PC-3 (cell line): Measurements from ENCODE around the gene CRELD2. TPM values are rescaled to one million over a fixed set of nuclear protein-coding genes. Genes with fewer than 3 reads are reported as not detected.
A peak's percentile ranks its signal among the peaks of the same experiment; 100 is the strongest.

Source experiments
- ATAC-seq: fragments of 200-7000 bp; cut with Tn5 transposase; 2 replicates; pipeline ENCODE4 v1.9.1; 2020; ENCODE audit warnings: mild to moderate bottlenecking, moderate library complexity
- BruUV-seq: library from RNA; stranded (reverse); fragments of 400-500 nt; replicated peaks from 2 replicates; lab custom pipeline; 2021; lab: Mats Ljungman, UMichigan
- CTCF ChIA-PET: fragments of 300-600 bp; sonication (Branson Sonifier 250); formaldehyde crosslinking; loops from one replicate; lab custom pipeline; 2022; ENCODE audit warnings: antibody characterized with exemption; lab: Charles Lee
- POLR2A ChIA-PET: fragments of 300-600 bp; sonication (Branson Sonifier 250); formaldehyde crosslinking; loops from one replicate; lab custom pipeline; 2022; ENCODE audit warnings: antibody characterized with exemption; ENCODE audit not compliant: unreplicated experiment; lab: Charles Lee
- DNase-seq: peaks from one replicate; pipeline ENCODE4 v3.0.0-alpha.2; 2015
- H2AFZ ChIP-seq: fragments of 300-600 bp; sonication (generic); 2 replicates; pipeline ENCODE4 v1.6.0; 2016; ENCODE audit warnings: antibody characterized with exemption, low read length
- H3F3A ChIP-seq: fragments of 300-600 bp; sonication (generic); one replicate; pipeline ENCODE4 v1.6.0; 2017; ENCODE audit warnings: antibody characterized with exemption, low read length, control low read depth, mild to moderate bottlenecking; ENCODE audit not compliant: unreplicated experiment
- H3K27ac ChIP-seq: fragments of 300-600 bp; sonication (generic); 2 replicates; pipeline ENCODE4 v1.5.1; 2016; ENCODE audit warnings: mild to moderate bottlenecking, low read length
- H3K27me3 ChIP-seq: fragments of 300-600 bp; sonication (generic); 2 replicates; pipeline ENCODE4 v1.6.1; 2016; ENCODE audit warnings: low read length, mixed read lengths
- H3K36me3 ChIP-seq: fragments of 300-600 bp; sonication (generic); 2 replicates; pipeline ENCODE4 v1.6.1; 2016; ENCODE audit warnings: low read depth, mixed run types, low read length, mixed read lengths
- H3K4me1 ChIP-seq: fragments of 300-600 bp; sonication (generic); 2 replicates; pipeline ENCODE4 v1.5.1; 2016; ENCODE audit warnings: low read length; ENCODE audit not compliant: insufficient read depth
- H3K4me2 ChIP-seq: fragments of 300-600 bp; sonication (generic); 2 replicates; pipeline ENCODE4 v1.6.0; 2016; ENCODE audit warnings: low read length
- H3K4me3 ChIP-seq: fragments of 300-600 bp; sonication (generic); 2 replicates; pipeline ENCODE4 v1.5.1; 2016; ENCODE audit warnings: mild to moderate bottlenecking, low read length, mixed read lengths
- H3K79me2 ChIP-seq: fragments of 300-600 bp; sonication (generic); 2 replicates; pipeline ENCODE4 v1.6.1; 2017; ENCODE audit warnings: low read length, mixed read lengths
- H3K9ac ChIP-seq: fragments of 300-600 bp; sonication (generic); 2 replicates; pipeline ENCODE4 v1.6.0; 2016; ENCODE audit warnings: mild to moderate bottlenecking, low read length
- H3K9me2 ChIP-seq: fragments of 300-600 bp; sonication (generic); replicated peaks from 2 replicates; pipeline ENCODE4 v1.6.1; 2016; ENCODE audit warnings: mixed run types, low read length, mixed read lengths
- H3K9me3 ChIP-seq: fragments of 300-600 bp; sonication (generic); 2 replicates; pipeline ENCODE4 v1.6.1; 2016; ENCODE audit warnings: low read length, mixed read lengths
- H4K20me1 ChIP-seq: fragments of 300-600 bp; sonication (generic); 2 replicates; pipeline ENCODE4 v1.6.1; 2016; ENCODE audit warnings: low read length, mixed read lengths
- EZH2 ChIP-seq: fragments of 300-600 bp; sonication (generic); IDR thresholded peaks from one replicate; pipeline ENCODE4 v1.6.1; 2017; ENCODE audit warnings: antibody characterized with exemption, mild to moderate bottlenecking, low read length; ENCODE audit not compliant: unreplicated experiment
- EZH2phosphoT487 ChIP-seq: fragments of 300-600 bp; sonication (generic); IDR thresholded peaks from 2 replicates; pipeline ENCODE4 v1.6.1; 2018; ENCODE audit warnings: mild to moderate bottlenecking, antibody characterized with exemption, low read length, borderline replicate concordance
- intact Hi-C: fragments of 100-400 bp; cut with micrococcal nuclease; formaldehyde crosslinking; loops from 2 replicates; pipeline ENCODE4 v1.9.0; 2023
- total RNA-seq: library from RNA; depleted of rRNA; stranded (reverse); fragments of >200 nt; gene quantifications from 2 replicates; pipeline ENCODE4 v1.2.3, GENCODE V29; 2014
- TF ChIP-seq, protein P1 (sequence below): fragments of 300-600 bp; sonication (generic); conservative IDR thresholded peaks from 2 replicates; pipeline ENCODE4 v1.5.1; 2017; ENCODE audit warnings: antibody characterized with exemption, low read depth, mild to moderate bottlenecking, low read length

CRELD2 gene
- total RNA-seq, 1 experiment from 2014 or later = 71.3 TPM

DNA sequence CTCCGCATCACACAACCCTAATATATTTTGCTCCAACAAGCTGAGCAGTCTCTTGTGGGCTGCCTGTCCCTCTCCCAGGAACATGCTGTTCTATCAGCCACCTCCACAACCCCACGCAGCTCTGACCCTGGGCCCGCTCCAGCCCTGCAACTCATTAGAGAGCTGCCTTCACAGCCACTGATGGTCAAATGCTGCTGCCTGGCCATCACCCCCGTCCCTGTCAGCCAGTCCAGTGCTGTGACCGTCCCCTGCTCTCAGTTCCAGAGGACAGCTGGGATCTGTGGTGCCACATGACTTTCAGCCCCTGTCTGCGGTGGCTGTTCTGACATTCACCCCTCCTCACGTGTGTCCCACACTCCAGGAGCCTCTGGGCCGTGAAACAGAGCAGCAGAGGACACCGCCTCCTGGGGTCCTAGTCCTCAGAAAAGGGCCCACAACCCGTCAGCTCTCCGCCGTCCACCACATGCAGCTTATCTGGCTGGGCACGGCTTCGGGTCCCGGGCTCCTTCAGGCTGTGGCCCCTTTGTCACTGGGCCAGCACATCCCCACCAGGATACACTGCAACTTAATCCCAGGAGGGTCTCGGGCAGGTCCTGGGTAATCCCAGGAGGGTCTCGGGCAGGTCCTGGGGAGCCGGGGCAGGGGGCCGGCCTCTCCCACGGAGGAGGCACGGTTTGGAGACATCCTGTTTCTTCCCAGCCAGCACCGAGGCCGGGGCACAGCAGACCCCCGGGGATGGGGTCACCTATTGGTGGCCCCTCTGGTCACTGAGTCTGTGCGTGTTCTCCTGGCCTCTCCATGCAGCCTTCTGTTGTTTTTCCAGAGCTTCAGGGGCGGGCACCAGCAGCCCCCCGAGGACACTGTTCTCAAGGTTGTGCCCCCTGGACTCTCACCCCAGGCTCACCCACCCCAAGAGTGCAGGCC, 15.1 kb downstream of the CRELD2 start:
- DNase-seq = no peak
- TF ChIP-seq EZH2 = no peak
- intact Hi-C loops = loop anchor here (5.0 kb wide), 2 partner anchors 59 to 209 kb away; no protein-coding TSS in a partner anchor
- H3K9ac ChIP-seq = no peak overlapping the region
- H3F3A ChIP-seq = no peaks in the 10 kb centered on the region
- H3K79me2 ChIP-seq = no peaks in the 10 kb centered on the region
- ChIA-PET POLR2A (no interaction called here), CTCF (interaction anchor here (0.6 kb wide), 1 partner anchor 19 kb away, joined by 14 read pairs; no protein-coding TSS in a partner anchor)
- BruUV-seq = no TSS peak
- no peak overlapping the region for H3K4me3 ChIP-seq
- H2AFZ ChIP-seq = no peak overlapping the region
- no peaks in the 10 kb centered on the region for H3K9me2 ChIP-seq
- no peaks in the 10 kb centered on the region for H4K20me1 ChIP-seq
- no peaks in the 10 kb centered on the region for H3K9me3 ChIP-seq
- H3K36me3 ChIP-seq = no peaks in the 10 kb centered on the region
- ATAC-seq = no peak
- peaks cover 22% of the 10 kb centered on the region for H3K4me1 ChIP-seq
- H3K27me3 ChIP-seq = no peaks in the 10 kb centered on the region
- no peak overlapping the region for H3K27ac ChIP-seq
- H3K4me2 ChIP-seq = no peak overlapping the region

DNA sequence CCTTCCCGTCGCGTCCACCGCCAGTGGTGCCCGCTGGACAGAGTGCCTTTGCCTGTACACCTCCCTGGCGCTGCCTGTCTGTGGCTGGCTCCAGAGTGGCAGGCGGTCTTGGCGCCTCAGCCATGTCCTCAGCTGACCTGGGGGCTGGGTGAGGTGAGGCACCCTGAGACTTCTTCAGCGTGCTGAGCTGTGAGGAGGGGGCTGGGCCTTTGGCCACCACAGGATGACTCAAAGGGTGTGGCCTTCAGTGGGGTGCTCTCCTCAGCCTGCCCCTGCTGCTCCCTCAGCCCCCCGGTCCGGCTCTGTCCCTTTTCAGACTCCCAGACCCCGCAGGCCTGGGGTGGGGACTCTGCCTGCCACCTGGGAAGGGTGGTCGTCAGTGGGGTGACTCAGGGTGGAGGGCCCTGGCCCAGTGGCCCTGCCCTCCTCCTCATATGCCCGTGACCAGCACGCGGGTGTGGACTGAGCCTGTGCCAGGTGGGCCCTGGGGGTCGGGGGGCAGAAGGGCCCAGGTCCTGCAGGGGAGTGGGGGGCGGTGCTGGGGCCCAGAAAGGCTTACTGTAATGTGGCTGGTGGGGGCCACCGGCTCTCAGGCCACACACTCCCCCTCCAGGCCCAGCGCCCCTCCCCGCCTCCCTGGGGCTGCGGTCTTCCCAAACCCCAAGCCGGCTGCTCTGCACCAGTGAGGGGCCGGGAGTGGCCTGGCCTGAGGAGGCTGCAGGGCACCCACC, 15.9 kb downstream of the CRELD2 start:
- Histone ChIP-seq H3K79me2 (no peaks in the 10 kb centered on the region), H3K4me2 (0 out of 2 replicates have a peak overlapping the region, but pooled peaks have one; percentile 41), H3K36me3 (no peaks in the 10 kb centered on the region), H3K4me3 (no peak overlapping the region), H2AFZ (no peak overlapping the region), H3K27me3 (no peaks in the 10 kb centered on the region), H3K27ac (no peak overlapping the region), H4K20me1 (no peaks in the 10 kb centered on the region), H3K4me1 (peaks cover 22% of the 10 kb centered on the region), H3K9me3 (no peaks in the 10 kb centered on the region), H3K9ac (no peak overlapping the region), H3F3A (no peaks in the 10 kb centered on the region), H3K9me2 (no peaks in the 10 kb centered on the region)
- intact Hi-C loops = loop anchor here (5.0 kb wide), 2 partner anchors 58 to 208 kb away; no protein-coding TSS in a partner anchor
- TF ChIP-seq EZH2 (no peak), EZH2phosphoT487 (no peak)
- TF ChIP-seq, protein P1, sequence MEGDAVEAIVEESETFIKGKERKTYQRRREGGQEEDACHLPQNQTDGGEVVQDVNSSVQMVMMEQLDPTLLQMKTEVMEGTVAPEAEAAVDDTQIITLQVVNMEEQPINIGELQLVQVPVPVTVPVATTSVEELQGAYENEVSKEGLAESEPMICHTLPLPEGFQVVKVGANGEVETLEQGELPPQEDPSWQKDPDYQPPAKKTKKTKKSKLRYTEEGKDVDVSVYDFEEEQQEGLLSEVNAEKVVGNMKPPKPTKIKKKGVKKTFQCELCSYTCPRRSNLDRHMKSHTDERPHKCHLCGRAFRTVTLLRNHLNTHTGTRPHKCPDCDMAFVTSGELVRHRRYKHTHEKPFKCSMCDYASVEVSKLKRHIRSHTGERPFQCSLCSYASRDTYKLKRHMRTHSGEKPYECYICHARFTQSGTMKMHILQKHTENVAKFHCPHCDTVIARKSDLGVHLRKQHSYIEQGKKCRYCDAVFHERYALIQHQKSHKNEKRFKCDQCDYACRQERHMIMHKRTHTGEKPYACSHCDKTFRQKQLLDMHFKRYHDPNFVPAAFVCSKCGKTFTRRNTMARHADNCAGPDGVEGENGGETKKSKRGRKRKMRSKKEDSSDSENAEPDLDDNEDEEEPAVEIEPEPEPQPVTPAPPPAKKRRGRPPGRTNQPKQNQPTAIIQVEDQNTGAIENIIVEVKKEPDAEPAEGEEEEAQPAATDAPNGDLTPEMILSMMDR = no peak
- POLR2A ChIA-PET = no interaction called here
- peak; percentile 18 for DNase-seq
- no peak for ATAC-seq
- BruUV-seq = no TSS peak
- CTCF ChIA-PET = no interaction called here

DNA sequence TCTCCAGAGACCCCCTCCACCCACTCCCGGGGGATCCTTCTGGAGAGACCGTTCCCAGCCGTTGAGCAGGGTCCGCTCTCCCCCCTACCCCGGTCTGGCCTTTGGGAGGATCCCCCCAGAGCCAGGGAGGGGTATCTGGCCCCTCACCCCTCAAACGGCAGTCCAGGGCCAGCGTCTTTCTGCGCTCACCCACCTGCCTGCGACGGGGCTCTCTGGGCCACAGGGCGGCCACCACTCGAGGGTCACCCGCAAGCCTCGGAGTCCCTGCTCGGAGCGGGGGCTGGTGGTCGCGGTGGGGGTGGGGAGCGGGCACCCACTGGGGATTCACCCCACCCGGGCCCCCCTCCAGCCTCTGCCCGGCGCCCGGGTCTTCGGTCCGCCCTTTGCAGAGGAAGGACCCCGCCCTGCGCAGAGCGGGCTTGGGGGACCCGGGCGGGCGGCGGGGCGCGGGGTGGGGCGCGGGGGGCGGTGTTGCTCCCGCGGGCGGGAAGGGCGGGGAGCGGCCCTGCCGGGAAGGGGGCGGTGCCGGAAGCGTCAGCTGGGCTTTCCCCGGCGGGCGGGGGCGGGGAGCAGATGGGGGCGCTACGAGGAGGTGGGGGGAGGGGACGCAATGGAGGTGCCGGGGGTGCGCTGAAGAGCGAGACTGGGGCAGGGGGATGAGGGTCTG, 16.6 kb downstream of the CRELD2 start:
- BruUV-seq = no TSS peak
- Histone ChIP-seq H3K79me2 (no peaks in the 10 kb centered on the region), H3K9me2 (no peaks in the 10 kb centered on the region), H3K36me3 (no peaks in the 10 kb centered on the region), H4K20me1 (no peaks in the 10 kb centered on the region), H3F3A (no peaks in the 10 kb centered on the region), H3K27me3 (no peaks in the 10 kb centered on the region), H3K4me3 (no peak overlapping the region), H3K27ac (no peak overlapping the region), H2AFZ (no peak overlapping the region), H3K4me1 (peaks cover 18% of the 10 kb centered on the region), H3K9me3 (no peaks in the 10 kb centered on the region), H3K4me2 (0 out of 2 replicates have a peak overlapping the region, but pooled peaks have one; percentile 41), H3K9ac (no peak overlapping the region)
- intact Hi-C loops = loop anchor here (5.0 kb wide), 2 partner anchors 57 to 207 kb away; no protein-coding TSS in a partner anchor
- ATAC-seq = no peak
- ChIA-PET POLR2A (no interaction called here), CTCF (no interaction called here)
- no peak for TF ChIP-seq EZH2
- TF ChIP-seq, protein P1 = no peak
- no peak for TF ChIP-seq EZH2phosphoT487
- DNase-seq = no peak
